ENCODE measurements around the gene P2RX4.

GRCh38 chr12:121263206-121263935 is 53.4 kb downstream of the P2RX4 start:
- no peak for TF ChIP-seq POLR2AphosphoS5 (IDR thresholded peaks at IDR 0.05; ENCODE audit: low read depth, low read length)
- no peak for TF ChIP-seq SIN3A (IDR thresholded peaks at IDR 0.05; ENCODE audit: borderline replicate concordance, insufficient read depth, low read length)
- no peak for TF ChIP-seq REST (IDR thresholded peaks at IDR 0.05; ENCODE audit: insufficient read depth in 1 of 2, low read depth in 2 of 2, low read length in 2 of 2)
- no peak for TF ChIP-seq TAF1 (IDR thresholded peaks at IDR 0.05; ENCODE audit: borderline replicate concordance, insufficient read depth, low read length)

Data from PFSK-1 (cell line).